ENCODE measurements around the gene KIAA1549.
"Not testable (repeated sequence)": the region's sequence is repeated elsewhere in the genome, so short reads cannot be mapped to it uniquely, and the experiment has no call there.

KIAA1549 gene

GRCh38 chr7:138981332-138982203 is at the start of gene KIAA1549:
Gene KIAA1549, minus strand, starts transcription at chr7:138981389. Its CDS starts 120 bp downstream, at chr7:138981269.
- DNase-seq (ENCODE audit: low read depth), result peak; percentile 20

GRCh38 chr7:139029353-139029752 is 48.2 kb upstream of the KIAA1549 start:
- no peak for DNase-seq (ENCODE audit: low read depth)

- DNase-seq (ENCODE audit: low read depth), result no peak
Observed at GRCh38 chr7:139026551-139026950, 45.4 kb upstream of the KIAA1549 start.

GRCh38 chr7:139025861-139026260 is 44.7 kb upstream of the KIAA1549 start:
- not testable (repeated sequence) for DNase-seq (ENCODE audit: low read depth)

- no peak for DNase-seq (ENCODE audit: low read depth)
Observed at GRCh38 chr7:139023076-139023475, 41.9 kb upstream of the KIAA1549 start.

- no peak for DNase-seq (ENCODE audit: low read depth)
Observed at GRCh38 chr7:139022286-139022685, 41.1 kb upstream of the KIAA1549 start.

- DNase-seq (ENCODE audit: low read depth), result no peak
Observed at GRCh38 chr7:139018910-139019309, 37.7 kb upstream of the KIAA1549 start.

- peak; percentile 42 for DNase-seq (ENCODE audit: low read depth)
Observed at GRCh38 chr7:139016931-139017511, 35.8 kb upstream of the KIAA1549 start.

GRCh38 chr7:139011373-139011772 is 30.2 kb upstream of the KIAA1549 start:
- DNase-seq (ENCODE audit: low read depth), result no peak

GRCh38 chr7:139004321-139005090 is 23.3 kb upstream of the KIAA1549 start:
- DNase-seq (ENCODE audit: low read depth), result no peak

GRCh38 chr7:138999414-138999813 is 18.2 kb upstream of the KIAA1549 start:
- no peak for DNase-seq (ENCODE audit: low read depth)

GRCh38 chr7:138992052-138992531 is 10.9 kb upstream of the KIAA1549 start:
- DNase-seq (ENCODE audit: low read depth), result no peak

GRCh38 chr7:138987686-138988085 is 6.5 kb upstream of the KIAA1549 start:
- DNase-seq (ENCODE audit: low read depth), result no peak

GRCh38 chr7:138982204-138982623 is 1.0 kb upstream of the KIAA1549 start:
- DNase-seq (ENCODE audit: low read depth), result no peak

- no peak for DNase-seq (ENCODE audit: low read depth)
Observed at GRCh38 chr7:138980563-138981291, 462 bp downstream of the KIAA1549 start.

- DNase-seq (ENCODE audit: low read depth), result no peak
Observed at GRCh38 chr7:138979988-138980562, 1.1 kb downstream of the KIAA1549 start.

GRCh38 chr7:138979226-138979979 is 1.8 kb downstream of the KIAA1549 start:
- no peak for DNase-seq (ENCODE audit: low read depth)

GRCh38 chr7:138978541-138979184 is 2.5 kb downstream of the KIAA1549 start:
- no peak for DNase-seq (ENCODE audit: low read depth)

- DNase-seq (ENCODE audit: low read depth), result not testable (repeated sequence)
Observed at GRCh38 chr7:138976161-138976560, 5.0 kb downstream of the KIAA1549 start.
